ENCODE results near the gene EPHB4.

GRCh38 chr7:100779359-100779758, 48.0 kb downstream of the EPHB4 start:
- no peak for TF ChIP-seq EP300 (IDR thresholded peaks at IDR 0.05)
- TF ChIP-seq, protein P1, sequence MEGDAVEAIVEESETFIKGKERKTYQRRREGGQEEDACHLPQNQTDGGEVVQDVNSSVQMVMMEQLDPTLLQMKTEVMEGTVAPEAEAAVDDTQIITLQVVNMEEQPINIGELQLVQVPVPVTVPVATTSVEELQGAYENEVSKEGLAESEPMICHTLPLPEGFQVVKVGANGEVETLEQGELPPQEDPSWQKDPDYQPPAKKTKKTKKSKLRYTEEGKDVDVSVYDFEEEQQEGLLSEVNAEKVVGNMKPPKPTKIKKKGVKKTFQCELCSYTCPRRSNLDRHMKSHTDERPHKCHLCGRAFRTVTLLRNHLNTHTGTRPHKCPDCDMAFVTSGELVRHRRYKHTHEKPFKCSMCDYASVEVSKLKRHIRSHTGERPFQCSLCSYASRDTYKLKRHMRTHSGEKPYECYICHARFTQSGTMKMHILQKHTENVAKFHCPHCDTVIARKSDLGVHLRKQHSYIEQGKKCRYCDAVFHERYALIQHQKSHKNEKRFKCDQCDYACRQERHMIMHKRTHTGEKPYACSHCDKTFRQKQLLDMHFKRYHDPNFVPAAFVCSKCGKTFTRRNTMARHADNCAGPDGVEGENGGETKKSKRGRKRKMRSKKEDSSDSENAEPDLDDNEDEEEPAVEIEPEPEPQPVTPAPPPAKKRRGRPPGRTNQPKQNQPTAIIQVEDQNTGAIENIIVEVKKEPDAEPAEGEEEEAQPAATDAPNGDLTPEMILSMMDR (IDR thresholded peaks at IDR 0.05), result no peak
